OCI-LY1 (cell line): Measurements from ENCODE around the gene TNFRSF11A.

ENCODE experiments used
- H2AFZ ChIP-seq: fragments of 200-600 bp; sonication (generic), shearing (Covaris generic); 2 replicates; pipeline ENCODE4 v1.6.0; 2014; ENCODE audit warnings: antibody characterized with exemption, mild to moderate bottlenecking, low read length
- H3F3A ChIP-seq: fragments of 200-600 bp; sonication (generic), shearing (Covaris generic); 2 replicates; pipeline ENCODE4 v1.6.0; 2014; ENCODE audit warnings: mild to moderate bottlenecking, antibody characterized with exemption, low read length, moderate library complexity; ENCODE audit not compliant: insufficient read depth
- H3K27ac ChIP-seq: fragments of 200-600 bp; sonication (generic); 2 replicates; pipeline ENCODE4 v1.5.1; 2014; ENCODE audit warnings: low read length, mixed run types, mild to moderate bottlenecking, low read depth; ENCODE audit not compliant: poor library complexity, severe bottlenecking
- H3K27me3 ChIP-seq: fragments of 200-600 bp; sonication (generic); 2 replicates; pipeline ENCODE4 v1.6.0; 2014; ENCODE audit warnings: antibody characterized with exemption, mild to moderate bottlenecking, low read length, moderate library complexity; ENCODE audit not compliant: insufficient read depth
- H3K36me3 ChIP-seq: fragments of 200-600 bp; sonication (generic); 2 replicates; pipeline ENCODE4 v1.6.1; 2014; ENCODE audit warnings: mild to moderate bottlenecking, antibody characterized with exemption, low read length, moderate library complexity, mixed read lengths; ENCODE audit not compliant: insufficient read depth
- H3K4me1 ChIP-seq: fragments of 200-600 bp; sonication (generic); 2 replicates; pipeline ENCODE4 v1.5.1; 2014; ENCODE audit warnings: mild to moderate bottlenecking, low read length, moderate library complexity; ENCODE audit not compliant: insufficient read depth, severe bottlenecking
- H3K4me2 ChIP-seq: fragments of 200-600 bp; sonication (generic), shearing (Covaris generic); 2 replicates; pipeline ENCODE4 v1.6.1; 2014; ENCODE audit warnings: low read length
- H3K4me3 ChIP-seq: fragments of 200-600 bp; sonication (generic); 2 replicates; pipeline ENCODE4 v1.5.1; 2014; ENCODE audit warnings: low read length, low read depth, mild to moderate bottlenecking, mixed read lengths; ENCODE audit not compliant: poor library complexity, severe bottlenecking
- H3K79me2 ChIP-seq: fragments of 200-600 bp; shearing (Covaris generic); 2 replicates; pipeline ENCODE4 v1.6.1; 2016; ENCODE audit warnings: mixed run types, low read length, mixed read lengths; ENCODE audit not compliant: insufficient read depth
- H3K9ac ChIP-seq: fragments of 200-600 bp; sonication (generic), shearing (Covaris generic); 2 replicates; pipeline ENCODE4 v1.6.1; 2014; ENCODE audit warnings: mild to moderate bottlenecking, low read length, mixed read lengths
- H3K9me2 ChIP-seq: fragments of 200-600 bp; sonication (generic), shearing (Covaris generic); 2 replicates; pipeline ENCODE4 v1.6.1; 2014; ENCODE audit warnings: low read depth, mild to moderate bottlenecking, low read length, mixed read lengths
- H3K9me3 ChIP-seq: fragments of 200-600 bp; shearing (Covaris generic); 2 replicates; pipeline ENCODE4 v1.6.1; 2014; ENCODE audit warnings: low read length, mixed read lengths
- H4K20me1 ChIP-seq: fragments of 200-600 bp; sonication (generic), shearing (Covaris generic); 2 replicates; pipeline ENCODE4 v1.6.0; 2016; ENCODE audit warnings: mild to moderate bottlenecking, low read length; ENCODE audit not compliant: insufficient read depth
- CTCF ChIP-seq: fragments of 200-600 bp; sonication (generic), shearing (Covaris generic); IDR thresholded peaks from 2 replicates; pipeline ENCODE4 v1.5.1; 2017; ENCODE audit warnings: mild to moderate bottlenecking, antibody characterized with exemption, low read length, moderate library complexity, mixed read lengths
- EZH2 ChIP-seq: fragments of 200-600 bp; sonication (generic), shearing (Covaris generic); IDR thresholded peaks from 2 replicates; pipeline ENCODE4 v1.8.0; 2017; ENCODE audit warnings: borderline replicate concordance, mixed run types, mild to moderate bottlenecking, antibody characterized with exemption, low read length, moderate library complexity, mixed read lengths

The TNFRSF11A gene

DNA sequence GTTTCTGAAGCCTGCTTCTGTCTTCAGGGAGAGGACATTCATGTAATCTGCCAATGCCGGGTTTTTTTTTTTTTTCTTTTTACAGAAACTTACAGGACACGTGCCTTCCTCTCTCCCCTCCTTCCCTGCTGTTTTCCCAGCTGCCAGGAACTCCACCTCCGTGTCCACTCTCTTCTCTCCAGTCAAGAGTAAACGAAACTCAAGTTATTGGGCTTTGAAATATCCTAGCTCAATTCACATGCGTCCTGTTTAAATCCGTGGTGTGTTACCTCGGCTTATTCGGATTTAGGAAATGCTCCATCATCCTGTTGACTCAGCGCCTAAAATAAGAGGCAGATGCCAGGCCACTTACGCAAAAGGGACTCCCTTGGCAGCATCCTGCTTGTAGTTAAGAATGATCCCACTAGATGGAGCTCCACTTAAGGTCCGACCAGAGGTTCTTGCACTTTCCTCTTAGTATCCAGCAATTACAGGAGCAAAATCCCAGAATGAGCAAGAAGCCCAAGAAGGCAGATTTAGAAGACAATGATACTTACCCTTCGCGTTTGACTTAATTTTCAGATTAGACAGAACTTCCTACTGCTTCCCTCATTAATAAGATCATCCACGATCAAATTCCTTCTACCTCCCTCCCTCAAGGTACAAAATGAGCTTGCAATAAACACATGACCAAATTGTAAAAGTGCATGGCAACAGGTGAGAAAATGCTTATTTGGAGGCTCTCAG, 100.5 kb downstream of the TNFRSF11A start:
- TF ChIP-seq CTCF (peak; percentile 74), EZH2 (no peak)
- Histone ChIP-seq H2AFZ (no peak overlapping the region), H3K4me3 (no peak overlapping the region)

DNA sequence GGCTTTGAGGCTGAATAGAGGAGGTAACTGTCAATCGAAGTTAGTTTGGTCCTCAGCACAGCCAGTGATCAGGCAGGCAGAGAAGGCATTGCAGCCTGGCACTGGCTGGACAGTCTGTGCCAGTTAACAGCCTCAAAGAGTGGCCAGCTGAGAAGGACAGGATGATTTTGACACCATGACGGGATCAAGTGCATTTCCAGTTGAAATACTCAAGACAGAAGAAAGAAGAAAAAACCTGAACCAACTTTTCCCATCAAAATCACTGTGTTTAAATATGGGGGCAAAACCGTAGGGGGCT, 101.0 kb downstream of the TNFRSF11A start:
- no peaks in the 10 kb centered on the region; the same call in 1 of the 2 replicates for H3K36me3 ChIP-seq
- H3K9ac ChIP-seq: no peak overlapping the region
- H3K9me2 ChIP-seq: no peaks in the 10 kb centered on the region
- H3K79me2 ChIP-seq: no peaks in the 10 kb centered on the region
- H3K9me3 ChIP-seq: peaks cover 5% of the 10 kb centered on the region
- no peak overlapping the region for H3K4me2 ChIP-seq
- TF ChIP-seq CTCF (no peak), EZH2 (no peak)
- H3K27ac ChIP-seq: no peak overlapping the region
- no peak overlapping the region for H2AFZ ChIP-seq
- no peaks in the 10 kb centered on the region for H4K20me1 ChIP-seq
- no peak overlapping the region for H3K4me3 ChIP-seq
- H3F3A ChIP-seq: no peaks in the 10 kb centered on the region
- H3K4me1 ChIP-seq: no peaks in the 10 kb centered on the region
- H3K27me3 ChIP-seq: 0 out of 2 replicates have a peak, but pooled peaks cover 3% of the 10 kb centered on the region

More for the DNA sequence above, 100.5 kb downstream of the TNFRSF11A start:
- peaks cover 2% of the 10 kb centered on the region for H3K4me1 ChIP-seq
- no peaks in the 10 kb centered on the region for H3F3A ChIP-seq
- H3K9me2 ChIP-seq: no peaks in the 10 kb centered on the region
- no peaks in the 10 kb centered on the region for H4K20me1 ChIP-seq
- H3K27me3 ChIP-seq: 0 out of 2 replicates have a peak, but pooled peaks cover 3% of the 10 kb centered on the region
- no peak overlapping the region for H3K4me2 ChIP-seq
- no peaks in the 10 kb centered on the region; the same call in 1 of the 2 replicates for H3K36me3 ChIP-seq
- H3K9me3 ChIP-seq: peaks cover 5% of the 10 kb centered on the region
- no peak overlapping the region for H3K27ac ChIP-seq
- H3K79me2 ChIP-seq: no peaks in the 10 kb centered on the region
- no peak overlapping the region for H3K9ac ChIP-seq

- Histone ChIP-seq H3K27me3 (no peaks in the 10 kb centered on the region), H3K4me2 (no peak overlapping the region), H3K4me1 (no peaks in the 10 kb centered on the region), H3K4me3 (no peak overlapping the region), H3K36me3 (no peaks in the 10 kb centered on the region; the same call in 1 of the 2 replicates), H4K20me1 (no peaks in the 10 kb centered on the region), H3K9me3 (peaks cover 5% of the 10 kb centered on the region), H3K79me2 (no peaks in the 10 kb centered on the region), H2AFZ (no peak overlapping the region), H3K27ac (no peak overlapping the region), H3F3A (no peaks in the 10 kb centered on the region), H3K9me2 (no peaks in the 10 kb centered on the region), H3K9ac (no peak overlapping the region)
- TF ChIP-seq EZH2 (no peak), CTCF (no peak)
Measured at GRCh38 chr18:62432176-62432575, 107.1 kb downstream of the TNFRSF11A start.
